K562 (cell line): ENCODE data around the gene REEP3. TPM values are rescaled to one million over a fixed set of nuclear protein-coding genes. Genes with fewer than 3 reads are reported as not detected.
A peak's percentile ranks its signal among the peaks of the same experiment; 100 is the strongest.

ENCODE experiments used
- ATAC-seq: fragments of 200-7000 bp; cut with Tn5 transposase; 3 replicates; pipeline ENCODE4 v1.9.1; 2020; ENCODE audit warnings: moderate library complexity
- BruUV-seq: library from RNA; stranded (reverse); fragments of 400-500 nt; replicated peaks from 2 replicates; lab custom pipeline; 2021; lab: Mats Ljungman, UMichigan
- CTCF ChIA-PET: fragments of 300-600 bp; formaldehyde crosslinking; extraction: SDS; loops from one replicate; lab custom pipeline; 2021; ENCODE audit warnings: low intra/inter-chr PET ratio; lab: Yijun Ruan, JAX
- POLR2A ChIA-PET: fragments of 300-600, 350-650 bp; sonication (Branson Sonifier 250); formaldehyde crosslinking; extraction: SDS; loops from one replicate; lab custom pipeline; 2021; ENCODE audit warnings: antibody characterized with exemption, inconsistent platforms; lab: Yijun Ruan, JAX
- DNase-seq, 4 experiments: peaks; one replicate each; pipeline versions ENCODE4 v3.0.0 to v3.0.0-alpha.2; 2011 to 2018; ENCODE audit warnings: low spot score in 3 of 4, mixed read lengths in 3 of 4; ENCODE audit errors: extremely low read depth in 1 of 4
- FAIRE-seq: peaks from 2 replicates; lab custom pipeline; 2011; peaks lifted over from hg19 to GRCh38; lab: Jason Lieb, UNC
- H2AFZ ChIP-seq: 2 replicates; pipeline ENCODE4 v1.6.0; 2011; ENCODE audit warnings: low read depth, low read length, control low read depth, inconsistent platforms
- H3K27ac ChIP-seq: fragments of 200-600 bp; 3 replicates; pipeline ENCODE4 v1.8.0; 2011; ENCODE audit warnings: low read depth, mild to moderate bottlenecking, control low read depth, inconsistent platforms, low read length, moderate library complexity, mixed read lengths; ENCODE audit errors: extremely low read depth
- H3K27me3 ChIP-seq, 2 experiments: fragments of 300-600 bp in 1 of 2; 2 replicates in 1 of 2; 3 replicates in 1 of 2; pipeline versions ENCODE4 v1.6.0 to v1.8.0; 2011; ENCODE audit warnings: inconsistent platforms in 2 of 2, low read length in 2 of 2, mild to moderate bottlenecking in 1 of 2, mixed read lengths in 1 of 2, moderate library complexity in 1 of 2; ENCODE audit not compliant: control insufficient read depth in 2 of 2, insufficient read depth in 2 of 2
- H3K36me3 ChIP-seq: fragments of 300-600 bp; 3 replicates; pipeline ENCODE4 v1.8.0; 2011; ENCODE audit warnings: mild to moderate bottlenecking, low read length, inconsistent platforms; ENCODE audit not compliant: control insufficient read depth, insufficient read depth
- H3K4me1 ChIP-seq, 2 experiments: fragments of 200-600 bp in 1 of 2; replicated peaks in 1 of 2; 2 replicates in 1 of 2; 3 replicates in 1 of 2; pipeline versions ENCODE4 v1.5.1 to v1.8.0; 2011; ENCODE audit warnings: inconsistent platforms in 2 of 2, low read length in 2 of 2, mild to moderate bottlenecking in 1 of 2, mixed read lengths in 1 of 2, moderate library complexity in 1 of 2; ENCODE audit not compliant: control insufficient read depth in 2 of 2, insufficient read depth in 2 of 2
- H3K4me2 ChIP-seq: 2 replicates; pipeline ENCODE4 v1.6.1; 2011; ENCODE audit warnings: low read length, control low read depth, inconsistent platforms, mixed read lengths; ENCODE audit not compliant: insufficient read depth
- H3K4me3 ChIP-seq: fragments of 200-600 bp; sonication (generic), shearing (Covaris generic); 2 replicates; pipeline ENCODE4 v1.5.1; 2016; ENCODE audit warnings: control low read depth, inconsistent platforms
- H3K79me2 ChIP-seq: fragments of 200-600 bp; 3 replicates; pipeline ENCODE4 v1.8.0; 2011; ENCODE audit warnings: low read length, inconsistent platforms; ENCODE audit not compliant: control insufficient read depth, insufficient read depth
- H3K9ac ChIP-seq, 2 experiments: 2 replicates each; pipeline versions ENCODE4 v1.6.0 to v1.6.1; 2011; ENCODE audit warnings: low read depth in 2 of 2, low read length in 2 of 2, control low read depth in 1 of 2, inconsistent platforms in 1 of 2, mild to moderate bottlenecking in 1 of 2, mixed read lengths in 1 of 2; ENCODE audit not compliant: insufficient read depth in 1 of 2
- H3K9me1 ChIP-seq: one replicate; pipeline ENCODE4 v1.6.0; 2011; ENCODE audit warnings: inconsistent platforms, mild to moderate bottlenecking, low read length, moderate library complexity; ENCODE audit not compliant: control insufficient read depth, insufficient read depth
- H3K9me3 ChIP-seq: replicated peaks from 2 replicates; pipeline ENCODE4 v1.5.1; 2011; ENCODE audit warnings: low read depth, low read length, inconsistent platforms; ENCODE audit not compliant: control insufficient read depth, insufficient read depth
- H4K20me1 ChIP-seq: replicated peaks from 2 replicates; pipeline ENCODE4 v1.6.1; 2011; ENCODE audit warnings: low read length, inconsistent platforms, mixed read lengths; ENCODE audit not compliant: control insufficient read depth, insufficient read depth
- C11orf30 ChIP-seq: fragments of 450-650 bp; IDR thresholded peaks from 2 replicates; pipeline ENCODE4 v1.6.1; 2016; ENCODE audit warnings: low read depth, mild to moderate bottlenecking
- HDAC1 ChIP-seq, 2 experiments: fragments of 450-650 bp; IDR thresholded peaks; 2 replicates each; pipeline ENCODE4 v1.6.1; 2016 to 2017; ENCODE audit warnings: inconsistent platforms in 1 of 2, mild to moderate bottlenecking in 1 of 2, moderate library complexity in 1 of 2
- KAT8 ChIP-seq: fragments of 450-650 bp; IDR thresholded peaks from 2 replicates; pipeline ENCODE4 v1.6.1; 2016; ENCODE audit warnings: low read depth, mild to moderate bottlenecking
- MAFF ChIP-seq: IDR thresholded peaks from 2 replicates; pipeline ENCODE4 v1.6.1; 2012; ENCODE audit warnings: low read length, improper control_type of control experiment
- PTRF ChIP-seq: fragments of 450-650 bp; IDR thresholded peaks from 2 replicates; pipeline ENCODE4 v1.6.1; 2016; ENCODE audit warnings: mild to moderate bottlenecking, missing genetic modification characterization, missing compliant biosample characterization
- RBM34 ChIP-seq: fragments of 200-400 bp; formaldehyde crosslinking; IDR thresholded peaks from 2 replicates; pipeline ENCODE4 v1.6.1; 2018; ENCODE audit warnings: low read length, borderline replicate concordance; ENCODE audit not compliant: insufficient read depth
- ZNF316 ChIP-seq: fragments of 450-650 bp; IDR thresholded peaks from 2 replicates; pipeline ENCODE4 v1.6.1; 2016
- WGBS: fragments of 100-300 bp; shearing (Covaris generic); methylation state at CpG from one replicate; pipeline ENCODE4 v1.1.6; 2016; ENCODE audit warnings: low coverage, mixed read lengths; ENCODE audit not compliant: insufficient coverage; ENCODE audit errors: missing lambda C conversion rate; 5-methylcytosine and 5-hydroxymethylcytosine counted together
- in situ Hi-C: fragments of 300-500 bp; cut with MboI; formaldehyde crosslinking; loops from 4 replicates; pipeline ENCODE4 v1.15.0; 2018; ENCODE audit warnings: inconsistent platforms, mixed read lengths
- intact Hi-C: fragments of 100-400 bp; cut with micrococcal nuclease; formaldehyde crosslinking; loops from 2 replicates; pipeline ENCODE4 v1.14.2; 2022
- polyA plus RNA-seq, 8 experiments: library from polyadenylated mRNA; depleted of rRNA in 4 of 8; stranded (reverse) in 5 of 8; unstranded in 3 of 8; fragments of >200 nt; fragmentation: Nextera tagmentation in 2 of 8; fragmentation: Illumina TruSeq in 1 of 8; extraction: Ambion mirVana in 2 of 8; extraction: Trizol in 1 of 8; gene quantifications; 2 replicates each; pipeline versions ENCODE4 v1.2.1 to v1.2.3, GENCODE V29; 2011 to 2014; ENCODE audit warnings: inconsistent platforms in 1 of 8, missing spikeins in 1 of 8
- total RNA-seq, 7 experiments: library from RNA; depleted of rRNA in 6 of 7; stranded (reverse); fragments of >200 nt in 6 of 7; fragmentation: Illumina TruSeq in 2 of 7; extraction: Trizol in 2 of 7; gene quantifications; 2 replicates each; pipeline versions ENCODE4 v1.2.1 to v1.2.3, GENCODE V29; 2011 to 2021; ENCODE audit warnings: low replicate concordance in 1 of 7
- TF ChIP-seq, protein P1 (sequence below): IDR thresholded peaks from 3 replicates; pipeline ENCODE4 v1.6.1; 2011; ENCODE audit warnings: borderline replicate concordance, mild to moderate bottlenecking, moderate library complexity; ENCODE audit not compliant: insufficient read length; ENCODE audit errors: extremely low read depth

The REEP3 gene
- total and polyA plus RNA-seq, 9 of the 15 experiments (the other 6 are each of a cell fraction or from before 2014, with no cell fraction given), result 3.4 to 13.4 (median 9.2) TPM

DNA sequence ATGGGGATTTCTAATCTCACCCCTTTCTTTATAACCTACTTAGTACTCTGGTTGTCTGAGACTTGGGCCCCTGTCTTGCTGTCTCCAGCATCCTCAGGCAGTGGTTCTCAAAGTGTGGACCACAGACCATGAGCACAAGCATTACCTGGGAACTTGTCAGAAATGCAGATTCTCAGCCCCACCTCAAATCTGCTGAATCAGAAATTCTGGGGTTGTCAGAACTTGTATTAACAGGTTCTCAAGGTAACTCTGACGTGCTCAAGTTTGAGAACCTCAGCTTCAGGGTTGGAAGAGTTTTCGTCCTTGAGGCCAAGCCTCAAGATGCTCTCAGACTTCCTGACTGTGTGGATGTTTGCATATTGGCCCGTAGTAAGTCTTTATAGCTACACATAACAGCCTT is 97.4 kb downstream of the REEP3 start:
- WGBS, result 87% methylated on average over 3 of the region's 3 CpGs
- no peak for DNase-seq
- Histone ChIP-seq H3K36me3 (peaks cover 10% of the 10 kb centered on the region), H3K27ac (no peak overlapping the region), H3K4me2 (no peak overlapping the region), H3K79me2 (no peaks in the 10 kb centered on the region), H3K4me3 (no peak overlapping the region), H2AFZ (no peak overlapping the region), H3K9me1 (no peaks in the 10 kb centered on the region), H4K20me1 (no peaks in the 10 kb centered on the region), H3K9me3 (no peaks in the 10 kb centered on the region), H3K4me1 (no peaks in the 10 kb centered on the region), H3K27me3 (no peaks in the 10 kb centered on the region), H3K9ac (no peak overlapping the region)
- intact Hi-C loops (no loop called here), in situ Hi-C loops (no loop called here)
- TF ChIP-seq PTRF (tag) (no peak), HDAC1 (IDR thresholded peaks at IDR 0.05) (no peak), KAT8 (no peak), C11orf30 (peak; percentile 25; the same call in 1 of the 2 replicates), RBM34 (no peak), ZNF316 (peak; percentile 64), MAFF (0 out of 2 replicates have a peak, but pooled peaks have one; percentile 13)
- TF ChIP-seq, protein P1, sequence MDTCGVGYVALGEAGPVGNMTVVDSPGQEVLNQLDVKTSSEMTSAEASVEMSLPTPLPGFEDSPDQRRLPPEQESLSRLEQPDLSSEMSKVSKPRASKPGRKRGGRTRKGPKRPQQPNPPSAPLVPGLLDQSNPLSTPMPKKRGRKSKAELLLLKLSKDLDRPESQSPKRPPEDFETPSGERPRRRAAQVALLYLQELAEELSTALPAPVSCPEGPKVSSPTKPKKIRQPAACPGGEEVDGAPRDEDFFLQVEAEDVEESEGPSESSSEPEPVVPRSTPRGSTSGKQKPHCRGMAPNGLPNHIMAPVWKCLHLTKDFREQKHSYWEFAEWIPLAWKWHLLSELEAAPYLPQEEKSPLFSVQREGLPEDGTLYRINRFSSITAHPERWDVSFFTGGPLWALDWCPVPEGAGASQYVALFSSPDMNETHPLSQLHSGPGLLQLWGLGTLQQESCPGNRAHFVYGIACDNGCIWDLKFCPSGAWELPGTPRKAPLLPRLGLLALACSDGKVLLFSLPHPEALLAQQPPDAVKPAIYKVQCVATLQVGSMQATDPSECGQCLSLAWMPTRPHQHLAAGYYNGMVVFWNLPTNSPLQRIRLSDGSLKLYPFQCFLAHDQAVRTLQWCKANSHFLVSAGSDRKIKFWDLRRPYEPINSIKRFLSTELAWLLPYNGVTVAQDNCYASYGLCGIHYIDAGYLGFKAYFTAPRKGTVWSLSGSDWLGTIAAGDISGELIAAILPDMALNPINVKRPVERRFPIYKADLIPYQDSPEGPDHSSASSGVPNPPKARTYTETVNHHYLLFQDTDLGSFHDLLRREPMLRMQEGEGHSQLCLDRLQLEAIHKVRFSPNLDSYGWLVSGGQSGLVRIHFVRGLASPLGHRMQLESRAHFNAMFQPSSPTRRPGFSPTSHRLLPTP, result no peak
- no peak for ATAC-seq
- ChIA-PET CTCF (no interaction called here), POLR2A (no interaction called here)
- FAIRE-seq, result no peak
- no TSS peak for BruUV-seq
